AG08395 (cell line): ENCODE data around the gene SNAP25.

ENCODE experiments used
- DNase-seq: peaks from one replicate; pipeline ENCODE4 v3.0.0; 2012; ENCODE audit warnings: mixed read lengths, low spot score

Gene SNAP25

GRCh38 chr20:10304471-10305046, 85.9 kb downstream of the SNAP25 start:
- DNase-seq, result no peak

DNA sequence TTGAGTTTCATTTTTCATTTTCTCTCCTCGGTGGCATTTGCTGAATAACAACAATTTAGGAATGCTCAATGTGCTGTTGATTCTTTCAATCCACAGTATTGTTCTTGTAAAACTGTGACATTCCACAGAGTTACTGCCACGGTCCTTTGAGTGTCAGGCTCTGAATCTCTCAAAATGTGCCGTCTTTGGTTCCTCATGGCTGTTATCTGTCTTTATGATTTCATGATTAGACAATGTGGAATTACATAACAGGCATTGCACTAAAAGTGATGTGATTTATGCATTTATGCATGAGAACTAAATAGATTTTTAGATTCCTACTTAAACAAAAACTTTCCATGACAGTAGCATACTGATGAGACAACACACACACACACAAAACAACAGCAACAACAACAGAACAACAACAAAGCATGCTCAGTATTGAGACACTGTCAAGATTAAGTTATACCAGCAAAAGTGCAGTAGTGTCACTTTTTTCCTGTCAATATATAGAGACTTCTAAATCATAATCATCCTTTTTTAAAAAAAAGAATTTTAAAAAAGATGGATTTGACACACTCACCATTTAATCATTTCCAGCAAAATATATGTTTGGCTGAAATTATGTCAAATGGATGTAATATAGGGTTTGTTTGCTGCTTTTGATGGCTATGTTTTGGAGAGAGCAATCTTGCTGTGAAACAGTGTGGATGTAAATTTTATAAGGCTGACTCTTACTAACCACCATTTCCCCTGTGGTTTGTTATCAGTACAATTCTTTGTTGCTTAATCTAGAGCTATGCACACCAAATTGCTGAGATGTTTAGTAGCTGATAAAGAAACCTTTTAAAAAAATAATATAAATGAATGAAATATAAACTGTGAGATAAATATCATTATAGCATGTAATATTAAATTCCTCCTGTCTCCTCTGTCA, 88.1 kb downstream of the SNAP25 start:
- peak; percentile 63 for DNase-seq

- DNase-seq, result no peak
Observed at GRCh38 chr20:10307359-10307735, 88.7 kb downstream of the SNAP25 start.

DNA sequence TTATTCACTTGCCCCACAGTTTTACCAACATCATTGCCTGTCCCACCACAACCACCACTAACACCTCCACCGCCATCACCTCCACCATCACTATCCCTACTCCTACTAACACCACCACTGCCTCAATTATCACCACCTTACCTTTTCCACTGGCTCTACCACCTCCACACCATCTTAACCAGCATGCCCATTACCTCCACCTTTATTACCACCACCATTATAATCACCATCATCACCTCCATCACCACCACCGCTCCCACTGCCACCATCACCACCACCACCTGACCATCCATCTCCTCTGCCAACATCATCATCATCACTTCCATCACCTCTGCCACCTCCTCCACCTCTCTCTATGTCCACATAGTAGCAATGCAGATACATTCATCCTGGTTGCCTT, 90.0 kb downstream of the SNAP25 start:
- DNase-seq, result no peak

DNA sequence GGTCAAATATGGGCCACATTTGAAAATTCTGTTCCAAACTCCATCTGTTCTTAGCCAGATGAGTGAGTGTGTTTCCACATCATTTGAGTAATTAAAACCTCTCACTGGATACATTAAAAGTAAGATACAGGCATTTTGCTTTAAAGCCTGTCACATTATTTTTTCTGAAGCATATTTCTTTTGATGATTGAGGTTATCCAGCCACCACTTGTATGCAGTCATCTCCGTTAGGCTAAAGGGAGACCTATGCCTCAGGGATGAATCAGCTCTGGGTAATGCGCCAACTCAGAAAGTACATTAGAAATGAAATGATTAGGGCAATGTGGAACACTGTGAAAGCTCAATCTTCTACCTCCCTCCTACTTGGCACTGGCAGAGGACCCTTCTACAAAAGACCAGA, 90.7 kb downstream of the SNAP25 start:
- DNase-seq, result peak; percentile 87

DNA sequence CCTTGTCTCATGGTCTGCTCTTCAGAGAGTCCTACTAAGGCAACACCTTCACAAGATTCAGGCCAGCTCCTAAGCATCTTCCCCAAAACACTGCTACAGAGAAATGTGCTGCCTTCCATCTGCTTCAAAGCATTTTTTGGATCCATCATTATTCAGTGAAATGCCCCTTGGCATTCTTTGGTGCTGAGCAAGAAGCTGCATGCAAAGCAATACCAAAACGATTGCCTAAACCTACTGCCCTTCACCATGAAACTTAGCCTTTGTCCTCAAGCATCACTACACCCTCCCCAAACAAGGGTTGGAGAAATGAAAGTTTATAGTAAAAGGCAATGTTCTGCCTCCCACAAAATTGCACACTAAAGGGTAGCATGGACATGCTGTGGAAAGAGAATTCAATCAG, 93.5 kb downstream of the SNAP25 start:
- DNase-seq, result peak; percentile 21

DNA sequence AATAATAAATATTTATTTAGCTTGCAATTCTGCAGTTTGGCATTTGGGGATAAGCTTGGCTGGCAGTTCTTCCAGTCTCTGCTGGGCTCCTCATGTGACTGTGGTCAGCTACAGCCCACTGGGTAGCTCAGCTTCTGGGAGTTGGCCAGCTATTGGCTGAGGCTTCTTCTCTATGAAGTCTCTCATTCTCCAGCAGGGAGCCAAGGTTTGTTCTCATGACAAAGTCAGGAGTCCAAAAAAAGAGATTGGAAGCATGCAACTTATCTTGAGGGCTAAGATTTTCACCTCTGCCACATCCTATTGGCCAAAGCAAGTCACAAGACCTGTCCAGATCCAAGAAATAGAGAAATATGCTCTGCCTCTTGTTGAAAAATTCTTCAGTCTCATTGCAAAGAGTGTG, 94.6 kb downstream of the SNAP25 start:
- no peak for DNase-seq

- no peak for DNase-seq
Observed at GRCh38 chr20:10313701-10314100, 95.1 kb downstream of the SNAP25 start.

GRCh38 chr20:10314198-10314597, 95.6 kb downstream of the SNAP25 start:
- peak; percentile 38 for DNase-seq

DNA sequence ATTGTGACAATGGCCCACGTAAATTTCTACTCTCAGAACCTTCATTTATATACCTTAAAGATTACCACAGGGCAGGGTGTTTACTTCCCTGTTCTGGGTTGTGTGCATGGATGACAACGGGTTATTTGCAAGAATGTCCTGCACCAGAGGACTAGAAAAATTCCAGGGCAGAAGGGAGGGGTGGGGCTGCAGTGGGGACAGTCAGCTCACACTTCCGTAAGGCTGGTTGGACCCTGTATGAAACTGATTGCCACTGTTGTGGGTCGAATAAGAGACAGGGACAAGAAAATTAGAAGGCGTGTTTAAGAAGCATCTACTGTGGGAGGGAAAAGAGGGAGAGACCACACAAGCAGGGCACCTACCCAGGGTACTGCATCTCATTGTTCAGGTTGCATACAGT, 96.5 kb downstream of the SNAP25 start:
- DNase-seq, result no peak

GRCh38 chr20:10316582-10316981, 98.0 kb downstream of the SNAP25 start:
- no peak for DNase-seq

- no peak for DNase-seq
Observed at GRCh38 chr20:10318291-10319024, 99.8 kb downstream of the SNAP25 start.

GRCh38 chr20:10319855-10320254, 101.2 kb downstream of the SNAP25 start:
- no peak for DNase-seq

DNA sequence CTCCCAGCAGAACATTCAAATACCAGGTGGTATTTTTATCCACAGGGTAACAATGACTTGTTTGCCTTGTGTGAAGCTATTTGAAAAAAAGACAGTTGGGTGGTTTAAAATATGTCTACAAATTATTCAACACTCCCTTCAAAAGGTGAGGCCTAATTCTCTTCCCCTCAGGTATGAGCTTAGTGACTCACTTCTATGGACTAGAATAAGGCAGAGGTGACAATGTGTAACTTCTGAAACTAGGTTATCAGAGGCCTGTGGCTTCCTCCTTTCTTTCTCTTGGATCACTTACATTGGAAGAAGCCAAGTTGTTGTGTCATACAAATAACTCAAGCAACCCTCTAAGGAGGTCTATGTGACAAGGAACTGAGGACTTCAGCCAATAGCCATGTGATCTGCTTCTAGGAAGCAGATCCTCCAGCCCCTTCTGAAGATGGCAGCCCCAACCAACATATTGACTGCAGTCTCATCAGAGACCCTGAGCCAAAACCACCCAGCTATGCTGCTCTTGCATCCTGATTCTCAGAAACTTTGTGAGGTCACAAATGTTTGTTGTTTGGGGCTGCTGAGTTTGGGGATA, 102.6 kb downstream of the SNAP25 start:
- DNase-seq, result no peak

- peak; percentile 55 for DNase-seq
Observed at GRCh38 chr20:10322073-10323012, 103.7 kb downstream of the SNAP25 start.

- no peak for DNase-seq
Observed at GRCh38 chr20:10323729-10324128, 105.1 kb downstream of the SNAP25 start.

DNA sequence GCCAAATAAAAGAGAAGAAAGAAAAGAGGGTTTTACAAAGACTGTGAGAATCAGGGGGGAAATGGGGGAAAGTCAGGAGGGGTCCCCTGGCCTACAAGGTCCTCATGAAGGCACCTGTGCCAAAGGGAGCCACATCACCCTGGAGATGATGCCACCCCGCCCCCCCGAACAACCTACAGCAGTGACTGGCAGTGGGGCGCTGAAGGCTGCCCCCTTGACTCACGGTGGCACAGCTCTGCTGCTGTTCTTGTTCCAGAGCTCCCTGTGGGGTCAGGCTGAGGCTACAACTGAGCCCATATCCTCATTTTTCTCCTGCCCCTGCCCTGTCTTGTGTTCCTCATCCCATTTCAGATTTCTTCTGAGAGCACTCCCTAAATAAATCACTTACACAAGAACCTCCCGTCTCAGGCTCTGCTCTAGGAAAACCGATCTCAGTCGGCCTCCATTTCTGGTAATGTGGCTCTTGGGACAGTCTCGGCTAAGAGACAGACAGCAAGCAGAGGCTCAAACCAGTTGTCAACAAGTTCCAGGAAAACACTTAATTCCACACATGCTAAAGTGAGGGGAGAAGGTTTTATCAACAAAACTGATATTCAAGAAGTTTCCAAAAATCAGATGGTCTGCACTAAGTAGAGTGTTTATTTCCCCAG, 105.7 kb downstream of the SNAP25 start:
- DNase-seq, result no peak

- no peak for DNase-seq
Observed at GRCh38 chr20:10328897-10329255, 110.2 kb downstream of the SNAP25 start.

GRCh38 chr20:10329387-10330005, 110.9 kb downstream of the SNAP25 start:
- DNase-seq, result no peak

- DNase-seq, result no peak
Observed at GRCh38 chr20:10330071-10330470, 111.4 kb downstream of the SNAP25 start.
